ENCODE data around the gene CMTM3. TPM values are rescaled to one million over a fixed set of nuclear protein-coding genes. Genes with fewer than 3 reads are reported as not detected.
A peak's percentile ranks its signal among the peaks of the same experiment; 100 is the strongest.

Gene CMTM3, protein sequence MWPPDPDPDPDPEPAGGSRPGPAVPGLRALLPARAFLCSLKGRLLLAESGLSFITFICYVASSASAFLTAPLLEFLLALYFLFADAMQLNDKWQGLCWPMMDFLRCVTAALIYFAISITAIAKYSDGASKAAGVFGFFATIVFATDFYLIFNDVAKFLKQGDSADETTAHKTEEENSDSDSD
- 19.1 to 29.1 TPM (median 28.2 TPM) in 3 replicates for total RNA-seq (2021)
- Bru-seq, nascent RNA: percentile 65 among the genes with signal in this experiment
- long read RNA-seq, experiment 1, transcript CMTM3-214 (5 exons, 1,934 nt): major isoform, 116 of 131 reads
- long read RNA-seq, experiment 1, transcript CMTM3-207 (4 exons, 824 nt): minor isoform, 6 of 131 reads
- long read RNA-seq, experiment 1, partial matches to known transcripts: 4 of 131 reads
- long read RNA-seq, experiment 1, other reads (novel, unspliced or antisense): 4 of 131 reads
- long read RNA-seq, experiment 2, transcript CMTM3-214 (5 exons, 1,934 nt): major isoform, 37 of 58 reads
- long read RNA-seq, experiment 2, partial matches to known transcripts: 4 of 58 reads
- long read RNA-seq, experiment 2, other reads (novel, unspliced or antisense): 14 of 58 reads
- long read RNA-seq, experiment 3, partial matches to known transcripts: 0 of 2 reads
- long read RNA-seq, experiment 3, other reads (novel, unspliced or antisense): 1 of 2 reads

DNA sequence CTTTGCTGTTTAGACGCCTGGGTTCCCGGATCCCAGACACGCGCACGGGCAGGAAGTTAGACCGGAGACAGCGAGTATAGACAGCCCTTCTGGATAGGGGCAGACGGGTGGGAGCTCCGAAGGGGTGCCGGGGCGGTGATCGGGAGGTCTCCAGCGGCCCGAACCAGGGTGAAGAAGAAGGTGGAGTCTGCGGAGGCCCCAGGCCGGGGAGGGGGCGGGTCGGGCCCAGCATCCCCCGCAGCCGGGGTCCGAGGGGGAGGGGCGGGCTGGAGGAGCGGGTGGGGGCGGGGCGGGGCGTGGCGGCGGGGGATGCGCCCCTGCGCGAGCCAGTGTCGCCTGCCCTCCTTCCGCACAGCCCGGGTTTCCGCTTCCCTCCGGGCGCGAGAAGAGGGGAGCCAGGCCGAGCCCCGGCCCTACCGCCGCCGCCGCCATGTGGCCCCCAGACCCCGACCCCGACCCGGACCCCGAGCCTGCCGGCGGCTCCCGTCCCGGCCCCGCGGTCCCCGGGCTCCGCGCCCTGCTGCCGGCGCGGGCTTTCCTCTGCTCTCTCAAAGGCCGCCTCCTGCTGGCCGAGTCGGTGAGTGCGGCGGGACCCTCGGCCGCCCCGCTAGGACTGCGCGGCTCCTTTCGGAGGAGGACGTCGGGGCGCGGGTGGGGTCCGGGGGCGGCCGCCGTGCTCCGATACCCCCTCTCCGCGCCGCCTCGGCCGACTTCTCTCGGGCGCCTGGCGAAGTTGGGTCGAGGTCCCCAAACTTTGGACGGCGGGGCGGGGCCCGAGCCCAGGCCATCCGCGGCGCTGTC, at the start of gene CMTM3:
CMTM3 (plus strand) TSS at position 329 of the 801 bp plus-strand sequence; CDS start at position 431, 102 bp downstream.
- no peaks in the 10 kb centered on the region for H3K9me3 Mint-ChIP-seq
- ATAC-seq: peak; percentile 52
- no peaks in the 10 kb centered on the region for H3K36me3 Mint-ChIP-seq

DNA sequence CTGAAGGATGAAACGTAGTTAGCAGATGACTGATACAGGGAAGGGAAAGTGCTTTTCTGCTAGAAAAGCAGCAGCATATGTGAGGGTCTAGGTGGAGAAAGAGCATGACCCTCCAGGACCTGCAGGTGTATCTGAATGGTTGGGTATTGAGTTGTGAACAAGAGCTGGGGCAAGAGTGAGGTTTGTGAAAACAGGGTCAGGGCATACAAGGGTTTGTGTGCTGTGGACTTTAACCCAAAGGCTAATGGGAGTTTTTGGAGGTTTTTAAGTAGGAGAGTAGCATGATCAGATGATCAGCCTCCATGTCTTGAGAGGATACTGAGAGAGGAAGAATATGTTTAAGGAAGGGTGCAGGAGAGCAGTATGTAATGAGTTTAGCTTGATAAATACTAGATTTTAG, 44.4 kb upstream of the CMTM3 start:
- DNase-seq (ENCODE audit: low spot score): no peak
- no peak overlapping the region for H3K4me3 Mint-ChIP-seq
- ATAC-seq: no peak
- H3K9me3 Mint-ChIP-seq: no peaks in the 10 kb centered on the region
- H3K4me1 Mint-ChIP-seq: no peaks in the 10 kb centered on the region
- no peaks in the 10 kb centered on the region; the same call in 1 of the 2 replicates for H3K27me3 Mint-ChIP-seq (ENCODE audit: low read depth)
- ChIA-PET POLR2A (no interaction called here), CTCF (no interaction called here)
- H3K36me3 Mint-ChIP-seq: no peaks in the 10 kb centered on the region
- no peak overlapping the region for H3K27ac Mint-ChIP-seq
- TF ChIP-seq, protein P1, sequence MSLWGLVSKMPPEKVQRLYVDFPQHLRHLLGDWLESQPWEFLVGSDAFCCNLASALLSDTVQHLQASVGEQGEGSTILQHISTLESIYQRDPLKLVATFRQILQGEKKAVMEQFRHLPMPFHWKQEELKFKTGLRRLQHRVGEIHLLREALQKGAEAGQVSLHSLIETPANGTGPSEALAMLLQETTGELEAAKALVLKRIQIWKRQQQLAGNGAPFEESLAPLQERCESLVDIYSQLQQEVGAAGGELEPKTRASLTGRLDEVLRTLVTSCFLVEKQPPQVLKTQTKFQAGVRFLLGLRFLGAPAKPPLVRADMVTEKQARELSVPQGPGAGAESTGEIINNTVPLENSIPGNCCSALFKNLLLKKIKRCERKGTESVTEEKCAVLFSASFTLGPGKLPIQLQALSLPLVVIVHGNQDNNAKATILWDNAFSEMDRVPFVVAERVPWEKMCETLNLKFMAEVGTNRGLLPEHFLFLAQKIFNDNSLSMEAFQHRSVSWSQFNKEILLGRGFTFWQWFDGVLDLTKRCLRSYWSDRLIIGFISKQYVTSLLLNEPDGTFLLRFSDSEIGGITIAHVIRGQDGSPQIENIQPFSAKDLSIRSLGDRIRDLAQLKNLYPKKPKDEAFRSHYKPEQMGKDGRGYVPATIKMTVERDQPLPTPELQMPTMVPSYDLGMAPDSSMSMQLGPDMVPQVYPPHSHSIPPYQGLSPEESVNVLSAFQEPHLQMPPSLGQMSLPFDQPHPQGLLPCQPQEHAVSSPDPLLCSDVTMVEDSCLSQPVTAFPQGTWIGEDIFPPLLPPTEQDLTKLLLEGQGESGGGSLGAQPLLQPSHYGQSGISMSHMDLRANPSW (CRISPR knock-in tag; conservative IDR thresholded peaks at IDR 0.05; ENCODE audit: low read depth): no peak
- TF ChIP-seq GABPB1 (CRISPR knock-in tag; IDR thresholded peaks at IDR 0.05) (no peak), ZNF232 (CRISPR knock-in tag; IDR thresholded peaks at IDR 0.05) (no peak), SMAD3 (CRISPR knock-in tag; IDR thresholded peaks at IDR 0.05; ENCODE audit: borderline replicate concordance) (no peak), ZNF317 (CRISPR knock-in tag; IDR thresholded peaks at IDR 0.05; ENCODE audit: borderline replicate concordance, low read depth) (no peak), ZNF121 (CRISPR knock-in tag; IDR thresholded peaks at IDR 0.05) (no peak), ETV6 (CRISPR knock-in tag; IDR thresholded peaks at IDR 0.05) (no peak), CREM (CRISPR knock-in tag; IDR thresholded peaks at IDR 0.05) (no peak), ZNF423 (CRISPR knock-in tag; IDR thresholded peaks at IDR 0.05) (no peak)
- TF ChIP-seq, protein P2, sequence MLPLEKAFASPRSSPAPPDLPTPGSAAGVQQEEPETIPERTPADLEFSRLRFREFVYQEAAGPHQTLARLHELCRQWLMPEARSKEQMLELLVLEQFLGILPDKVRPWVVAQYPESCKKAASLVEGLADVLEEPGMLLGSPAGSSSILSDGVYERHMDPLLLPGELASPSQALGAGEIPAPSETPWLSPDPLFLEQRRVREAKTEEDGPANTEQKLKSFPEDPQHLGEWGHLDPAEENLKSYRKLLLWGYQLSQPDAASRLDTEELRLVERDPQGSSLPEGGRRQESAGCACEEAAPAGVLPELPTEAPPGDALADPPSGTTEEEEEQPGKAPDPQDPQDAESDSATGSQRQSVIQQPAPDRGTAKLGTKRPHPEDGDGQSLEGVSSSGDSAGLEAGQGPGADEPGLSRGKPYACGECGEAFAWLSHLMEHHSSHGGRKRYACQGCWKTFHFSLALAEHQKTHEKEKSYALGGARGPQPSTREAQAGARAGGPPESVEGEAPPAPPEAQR (CRISPR knock-in tag; IDR thresholded peaks at IDR 0.05): no peak
- TF ChIP-seq, protein P3, sequence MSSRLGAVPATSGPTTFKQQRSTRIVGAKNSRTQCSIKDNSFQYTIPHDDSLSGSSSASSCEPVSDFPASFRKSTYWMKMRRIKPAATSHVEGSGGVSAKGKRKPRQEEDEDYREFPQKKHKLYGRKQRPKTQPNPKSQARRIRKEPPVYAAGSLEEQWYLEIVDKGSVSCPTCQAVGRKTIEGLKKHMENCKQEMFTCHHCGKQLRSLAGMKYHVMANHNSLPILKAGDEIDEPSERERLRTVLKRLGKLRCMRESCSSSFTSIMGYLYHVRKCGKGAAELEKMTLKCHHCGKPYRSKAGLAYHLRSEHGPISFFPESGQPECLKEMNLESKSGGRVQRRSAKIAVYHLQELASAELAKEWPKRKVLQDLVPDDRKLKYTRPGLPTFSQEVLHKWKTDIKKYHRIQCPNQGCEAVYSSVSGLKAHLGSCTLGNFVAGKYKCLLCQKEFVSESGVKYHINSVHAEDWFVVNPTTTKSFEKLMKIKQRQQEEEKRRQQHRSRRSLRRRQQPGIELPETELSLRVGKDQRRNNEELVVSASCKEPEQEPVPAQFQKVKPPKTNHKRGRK (CRISPR knock-in tag; IDR thresholded peaks at IDR 0.05; ENCODE audit: borderline replicate concordance): no peak

More for the DNA sequence above, at the start of gene CMTM3:
- Mint-ChIP-seq H3K27ac (peak within 1 kb of the TSS; percentile 94), H3K4me3 (peak within 1 kb of the TSS; percentile 81), H3K27me3 (ENCODE audit: low read depth) (peaks cover 6% of the 10 kb centered on the region; the same call in 1 of the 2 replicates), H3K4me1 (peaks cover 31% of the 10 kb centered on the region)
- peak; percentile 83 for DNase-seq (ENCODE audit: low spot score)
- POLR2A ChIA-PET: no interaction called here
- TF ChIP-seq SMAD4 (CRISPR knock-in tag; IDR thresholded peaks at IDR 0.05): no peak
- TF ChIP-seq FOXJ3 (CRISPR knock-in tag; IDR thresholded peaks at IDR 0.05; ENCODE audit: borderline replicate concordance): no peak
- TF ChIP-seq ELF4 (CRISPR knock-in tag; IDR thresholded peaks at IDR 0.05; ENCODE audit: low read depth): 0 out of 2 replicates have a peak, but pooled peaks have one; percentile 25
- TF ChIP-seq, protein P4, sequence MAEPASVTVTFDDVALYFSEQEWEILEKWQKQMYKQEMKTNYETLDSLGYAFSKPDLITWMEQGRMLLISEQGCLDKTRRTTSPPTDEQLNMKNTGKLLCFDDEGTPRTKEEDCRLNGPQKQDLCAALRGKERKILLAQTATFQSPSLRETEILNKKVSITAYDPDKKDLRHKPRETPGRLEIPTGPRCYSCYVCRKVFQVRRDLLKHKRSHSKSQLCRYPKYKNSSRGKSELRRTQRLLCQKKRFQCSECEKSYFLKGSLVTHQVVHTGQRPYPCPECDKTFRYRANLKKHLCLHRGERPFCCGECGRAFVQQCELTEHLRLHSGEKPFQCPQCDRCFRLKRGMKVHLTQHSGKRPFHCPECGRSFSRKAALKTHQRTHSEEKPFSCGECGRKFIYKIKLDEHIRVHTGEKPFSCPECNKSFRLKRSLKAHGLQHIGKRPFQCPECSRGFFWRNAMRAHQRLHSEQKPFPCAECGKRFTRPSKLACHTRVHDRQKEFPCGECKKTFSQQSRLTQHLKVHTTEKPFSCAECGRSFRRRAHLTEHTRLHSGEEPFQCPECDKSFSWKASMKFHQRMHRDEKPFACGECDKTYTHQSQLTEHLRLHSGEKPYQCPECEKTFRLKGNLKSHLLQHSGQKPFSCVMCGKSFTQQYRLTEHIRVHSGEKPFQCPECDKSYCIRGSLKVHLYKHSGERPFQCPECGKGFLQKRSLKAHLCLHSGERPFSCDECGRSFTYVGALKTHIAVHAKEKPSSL (CRISPR knock-in tag; conservative IDR thresholded peaks at IDR 0.05): no peak
- 0 out of 2 replicates have a peak, but pooled peaks have one; percentile 2 for TF ChIP-seq SP1 (CRISPR knock-in tag; conservative IDR thresholded peaks at IDR 0.05)
- TF ChIP-seq, protein P5, sequence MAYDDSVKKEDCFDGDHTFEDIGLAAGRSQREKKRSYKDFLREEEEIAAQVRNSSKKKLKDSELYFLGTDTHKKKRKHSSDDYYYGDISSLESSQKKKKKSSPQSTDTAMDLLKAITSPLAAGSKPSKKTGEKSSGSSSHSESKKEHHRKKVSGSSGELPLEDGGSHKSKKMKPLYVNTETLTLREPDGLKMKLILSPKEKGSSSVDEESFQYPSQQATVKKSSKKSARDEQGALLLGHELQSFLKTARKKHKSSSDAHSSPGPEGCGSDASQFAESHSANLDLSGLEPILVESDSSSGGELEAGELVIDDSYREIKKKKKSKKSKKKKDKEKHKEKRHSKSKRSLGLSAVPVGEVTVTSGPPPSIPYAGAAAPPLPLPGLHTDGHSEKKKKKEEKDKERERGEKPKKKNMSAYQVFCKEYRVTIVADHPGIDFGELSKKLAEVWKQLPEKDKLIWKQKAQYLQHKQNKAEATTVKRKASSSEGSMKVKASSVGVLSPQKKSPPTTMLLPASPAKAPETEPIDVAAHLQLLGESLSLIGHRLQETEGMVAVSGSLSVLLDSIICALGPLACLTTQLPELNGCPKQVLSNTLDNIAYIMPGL (CRISPR knock-in tag; IDR thresholded peaks at IDR 0.05): peak; percentile 87
- TF ChIP-seq ESRRA (CRISPR knock-in tag; IDR thresholded peaks at IDR 0.05; ENCODE audit: borderline replicate concordance): 0 out of 2 replicates have a peak, but pooled peaks have one; percentile 33
- TF ChIP-seq, protein P6, sequence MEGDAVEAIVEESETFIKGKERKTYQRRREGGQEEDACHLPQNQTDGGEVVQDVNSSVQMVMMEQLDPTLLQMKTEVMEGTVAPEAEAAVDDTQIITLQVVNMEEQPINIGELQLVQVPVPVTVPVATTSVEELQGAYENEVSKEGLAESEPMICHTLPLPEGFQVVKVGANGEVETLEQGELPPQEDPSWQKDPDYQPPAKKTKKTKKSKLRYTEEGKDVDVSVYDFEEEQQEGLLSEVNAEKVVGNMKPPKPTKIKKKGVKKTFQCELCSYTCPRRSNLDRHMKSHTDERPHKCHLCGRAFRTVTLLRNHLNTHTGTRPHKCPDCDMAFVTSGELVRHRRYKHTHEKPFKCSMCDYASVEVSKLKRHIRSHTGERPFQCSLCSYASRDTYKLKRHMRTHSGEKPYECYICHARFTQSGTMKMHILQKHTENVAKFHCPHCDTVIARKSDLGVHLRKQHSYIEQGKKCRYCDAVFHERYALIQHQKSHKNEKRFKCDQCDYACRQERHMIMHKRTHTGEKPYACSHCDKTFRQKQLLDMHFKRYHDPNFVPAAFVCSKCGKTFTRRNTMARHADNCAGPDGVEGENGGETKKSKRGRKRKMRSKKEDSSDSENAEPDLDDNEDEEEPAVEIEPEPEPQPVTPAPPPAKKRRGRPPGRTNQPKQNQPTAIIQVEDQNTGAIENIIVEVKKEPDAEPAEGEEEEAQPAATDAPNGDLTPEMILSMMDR (IDR thresholded peaks at IDR 0.05): peak; percentile 56; the same call in 1 of the 2 replicates
- CTCF ChIA-PET: interaction anchor here (0.6 to 1.8 kb wide), 9 partner anchors 13 to 305 kb away, joined by 3 to 16 read pairs (median 4); no protein-coding TSS in a partner anchor
